CD4-positive, alpha-beta T cell (primary cell): Measurements from ENCODE around the gene SSBP2. TPM values are rescaled to one million over a fixed set of nuclear protein-coding genes. Genes with fewer than 3 reads are reported as not detected.

Experiments used
- ATAC-seq: fragments of 200-7000 bp; cut with Tn5 transposase; one replicate; pipeline ENCODE4 v1.10.0; 2022; ENCODE audit warnings: mild to moderate bottlenecking; ENCODE audit not compliant: poor library complexity
- CTCF ChIA-PET: fragments of 350-600 bp; sonication (Branson Sonifier 250); formaldehyde crosslinking; loops from one replicate; lab custom pipeline; 2021; ENCODE audit warnings: antibody characterized with exemption, inconsistent platforms; lab: Charles Lee
- POLR2A ChIA-PET: fragments of 350-600 bp; sonication (Branson Sonifier 250); formaldehyde crosslinking; loops from one replicate; lab custom pipeline; 2021; ENCODE audit warnings: antibody characterized with exemption, inconsistent platforms; lab: Charles Lee
- DNase-seq, 14 experiments: peaks; one replicate each; pipeline ENCODE4 v3.0.0-alpha.2; 2013 to 2020; ENCODE audit warnings: mixed read lengths in 2 of 14
- H3K27ac ChIP-seq, 2 donors: one replicate each; pipeline versions ENCODE4 v1.5.1 to v1.7.0; 2013; ENCODE audit warnings: low read length in 2 of 2, low read depth in 1 of 2, mild to moderate bottlenecking in 1 of 2
- H3K27me3 ChIP-seq, 2 experiments: 1 replicate in 1 of 2; 2 replicates in 1 of 2; pipeline versions ENCODE4 v1.6.1 to v1.7.0; 2013; ENCODE audit warnings: low read length in 2 of 2, control low read depth in 1 of 2, mild to moderate bottlenecking in 1 of 2, moderate library complexity in 1 of 2; ENCODE audit not compliant: insufficient read depth in 2 of 2, control insufficient read depth in 1 of 2
- H3K36me3 ChIP-seq: one replicate; pipeline ENCODE4 v1.6.1; 2013; ENCODE audit warnings: low read length, control low read depth; ENCODE audit not compliant: insufficient read depth
- H3K4me1 ChIP-seq: one replicate; pipeline ENCODE4 v1.6.1; 2013; ENCODE audit warnings: low read length, control low read depth; ENCODE audit not compliant: insufficient read depth
- H3K4me3 ChIP-seq: one replicate; pipeline ENCODE4 v1.5.1; 2013; ENCODE audit warnings: mild to moderate bottlenecking, low read length, moderate library complexity
- H3K9me3 ChIP-seq, 2 experiments: 1 replicate in 1 of 2; 2 replicates in 1 of 2; pipeline versions ENCODE4 v1.6.1 to v1.7.0; 2013; ENCODE audit warnings: low read length in 2 of 2, mild to moderate bottlenecking in 2 of 2, control low read depth in 1 of 2, moderate library complexity in 1 of 2; ENCODE audit not compliant: control insufficient read depth in 1 of 2, insufficient read depth in 1 of 2
- H3K27ac Mint-ChIP-seq: one replicate; pipeline ENCODE4 v1.8.0; 2020; ENCODE audit warnings: mixed read lengths
- H3K27me3 Mint-ChIP-seq: one replicate; pipeline ENCODE4 v1.8.0; 2021; ENCODE audit warnings: mixed read lengths
- H3K36me3 Mint-ChIP-seq: one replicate; pipeline ENCODE4 v1.8.0; 2021; ENCODE audit warnings: low read depth, mixed read lengths
- H3K4me1 Mint-ChIP-seq: one replicate; pipeline ENCODE4 v1.8.0; 2021; ENCODE audit warnings: low read depth, mixed read lengths
- H3K4me3 Mint-ChIP-seq: one replicate; pipeline ENCODE4 v1.8.0; 2020; ENCODE audit warnings: mild to moderate bottlenecking, mixed read lengths
- H3K9me3 Mint-ChIP-seq: one replicate; pipeline ENCODE4 v1.8.0; 2020; ENCODE audit warnings: mixed read lengths
- intact Hi-C, 2 experiments: fragments of 100-400 bp; cut with DNase I in 1 of 2; cut with micrococcal nuclease in 1 of 2; formaldehyde crosslinking; loops; one replicate each; pipeline versions ENCODE4 v1.15.1 to v1.9.0; 2023 to 2025; cut with DNase I, micrococcal nuclease
- total RNA-seq, 174 experiments: library from RNA in 2 of 174; stranded (reverse) in 2 of 174; gene quantifications; one replicate each; pipeline ENCODE4 v1.2.3 and lab custom pipeline; 2021 to 2026
- TF ChIP-seq, protein P1 (sequence below): fragments of 200-600 bp; IDR thresholded peaks from one replicate; pipeline ENCODE4 v1.8.0; 2022; ENCODE audit warnings: antibody characterized with exemption, mild to moderate bottlenecking

The SSBP2 gene
- total RNA-seq, 2 experiments from 2014 or later: 33.5 to 36.3 TPM

GRCh38 chr5:81763294-81763928, 12.5 kb upstream of the SSBP2 start:
- Histone ChIP-seq H3K4me3 (no peak overlapping the region), H3K36me3 (no peaks in the 10 kb centered on the region), H3K9me3 (no peaks in the 10 kb centered on the region), H3K4me1 (peaks cover 6% of the 10 kb centered on the region), H3K27ac (no peak overlapping the region), H3K27me3 (no peaks in the 10 kb centered on the region)
- DNase-seq (no peak), ATAC-seq (no peak)
- ChIA-PET CTCF (interaction anchor here (0.5 kb wide), 1 partner anchor 26 kb away, joined by 3 read pairs; no protein-coding TSS in a partner anchor), POLR2A (interaction anchor here (0.6 to 1.4 kb wide), 2 partner anchors 13 to 15 kb away, joined by 3 to 9 read pairs; partner anchors contain the start of gene SSBP2)
- TF ChIP-seq, protein P1, sequence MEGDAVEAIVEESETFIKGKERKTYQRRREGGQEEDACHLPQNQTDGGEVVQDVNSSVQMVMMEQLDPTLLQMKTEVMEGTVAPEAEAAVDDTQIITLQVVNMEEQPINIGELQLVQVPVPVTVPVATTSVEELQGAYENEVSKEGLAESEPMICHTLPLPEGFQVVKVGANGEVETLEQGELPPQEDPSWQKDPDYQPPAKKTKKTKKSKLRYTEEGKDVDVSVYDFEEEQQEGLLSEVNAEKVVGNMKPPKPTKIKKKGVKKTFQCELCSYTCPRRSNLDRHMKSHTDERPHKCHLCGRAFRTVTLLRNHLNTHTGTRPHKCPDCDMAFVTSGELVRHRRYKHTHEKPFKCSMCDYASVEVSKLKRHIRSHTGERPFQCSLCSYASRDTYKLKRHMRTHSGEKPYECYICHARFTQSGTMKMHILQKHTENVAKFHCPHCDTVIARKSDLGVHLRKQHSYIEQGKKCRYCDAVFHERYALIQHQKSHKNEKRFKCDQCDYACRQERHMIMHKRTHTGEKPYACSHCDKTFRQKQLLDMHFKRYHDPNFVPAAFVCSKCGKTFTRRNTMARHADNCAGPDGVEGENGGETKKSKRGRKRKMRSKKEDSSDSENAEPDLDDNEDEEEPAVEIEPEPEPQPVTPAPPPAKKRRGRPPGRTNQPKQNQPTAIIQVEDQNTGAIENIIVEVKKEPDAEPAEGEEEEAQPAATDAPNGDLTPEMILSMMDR: no peak
- Mint-ChIP-seq H3K4me3 (no peak overlapping the region), H3K4me1 (peaks cover 27% of the 10 kb centered on the region), H3K27me3 (no peaks in the 10 kb centered on the region), H3K27ac (no peak overlapping the region), H3K36me3 (no peaks in the 10 kb centered on the region), H3K9me3 (no peaks in the 10 kb centered on the region)
- intact Hi-C loops: no loop called here

DNA sequence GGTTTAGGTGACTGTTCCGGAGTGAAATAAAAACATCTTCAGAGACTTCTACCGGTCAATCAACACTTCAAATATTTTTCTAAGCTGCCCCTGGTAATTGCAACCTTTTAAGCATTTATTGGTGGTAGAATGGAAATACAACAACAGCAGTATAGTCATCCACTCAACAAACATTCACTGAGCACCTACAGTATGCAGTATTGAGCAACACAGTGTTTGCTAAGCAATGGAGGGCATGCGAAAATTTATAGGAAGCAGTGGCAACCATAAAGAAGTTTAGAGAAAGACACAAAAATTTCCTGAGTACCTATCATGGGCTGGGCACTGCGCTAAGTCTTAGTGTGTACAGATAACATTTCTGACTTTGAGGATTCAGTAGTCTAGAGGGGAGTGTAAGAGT, 12.0 kb upstream of the SSBP2 start:
- Mint-ChIP-seq H3K4me3 (no peak overlapping the region), H3K36me3 (no peaks in the 10 kb centered on the region), H3K27ac (no peak overlapping the region), H3K27me3 (no peaks in the 10 kb centered on the region), H3K9me3 (no peaks in the 10 kb centered on the region), H3K4me1 (peaks cover 27% of the 10 kb centered on the region)
- no peak overlapping the region for H3K27ac ChIP-seq
- DNase-seq: no peak
- ChIA-PET CTCF (interaction anchor here (0.5 to 1.7 kb wide), 2 partner anchors 13 to 27 kb away, joined by 3 to 5 read pairs; no protein-coding TSS in a partner anchor), POLR2A (interaction anchor here (1.4 kb wide), 2 partner anchors 12 kb away, joined by 6 to 9 read pairs; partner anchors contain the start of gene SSBP2)
- intact Hi-C loops: no loop called here
- no peaks in the 10 kb centered on the region for H3K9me3 ChIP-seq
- TF ChIP-seq, protein P1: no peak
- no peak for ATAC-seq
- H3K4me3 ChIP-seq: no peak overlapping the region
- no peaks in the 10 kb centered on the region for H3K36me3 ChIP-seq
- H3K4me1 ChIP-seq: peaks cover 6% of the 10 kb centered on the region
- H3K27me3 ChIP-seq: no peaks in the 10 kb centered on the region

DNA sequence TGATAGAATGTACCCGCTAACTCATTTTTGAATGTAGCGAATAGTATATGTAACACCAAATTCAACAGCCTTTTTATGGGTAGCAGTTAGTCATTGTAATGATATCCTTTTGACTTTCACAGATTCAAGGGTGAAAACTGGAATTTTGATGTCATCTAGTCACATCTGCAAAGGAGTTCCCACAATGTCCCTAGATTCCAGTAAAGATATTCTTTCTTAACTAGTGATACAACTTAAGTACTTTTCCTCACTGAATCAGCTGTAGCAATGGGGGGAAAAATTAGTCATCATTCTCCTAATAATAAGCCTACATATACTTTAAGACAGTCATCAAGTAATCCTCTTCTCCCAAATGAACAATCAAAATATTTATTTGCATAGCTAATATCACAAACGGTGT, 11.5 kb upstream of the SSBP2 start:
- no peak overlapping the region for H3K27ac ChIP-seq
- H3K4me1 ChIP-seq: peaks cover 6% of the 10 kb centered on the region
- H3K36me3 ChIP-seq: no peaks in the 10 kb centered on the region
- POLR2A ChIA-PET: interaction anchor here (1.4 to 1.7 kb wide), 2 partner anchors 11 to 89 kb away, joined by 6 to 7 read pairs; partner anchors contain the start of gene SSBP2
- Mint-ChIP-seq H3K27me3 (no peaks in the 10 kb centered on the region), H3K4me3 (no peak overlapping the region), H3K4me1 (peaks cover 27% of the 10 kb centered on the region), H3K36me3 (no peaks in the 10 kb centered on the region), H3K27ac (no peak overlapping the region), H3K9me3 (no peaks in the 10 kb centered on the region)
- no peaks in the 10 kb centered on the region for H3K9me3 ChIP-seq
- no peak for DNase-seq
- intact Hi-C loops: no loop called here
- TF ChIP-seq, protein P1: no peak
- no peaks in the 10 kb centered on the region for H3K27me3 ChIP-seq
- ATAC-seq: no peak
- H3K4me3 ChIP-seq: no peak overlapping the region
- CTCF ChIA-PET: interaction anchor here (1.2 to 1.7 kb wide), 2 partner anchors 9 to 13 kb away, joined by 3 to 5 read pairs; no protein-coding TSS in a partner anchor
